Astrocyte (in vitro differentiated cells and primary cell): ENCODE data around the gene CD58. TPM values are rescaled to one million over a fixed set of nuclear protein-coding genes. Genes with fewer than 3 reads are reported as not detected.

ENCODE experiments used
- DNase-seq: peaks from one replicate; pipeline ENCODE4 v3.0.0-alpha.2; 2010; ENCODE audit warnings: low read depth
- FAIRE-seq: peaks from 2 replicates; lab custom pipeline; 2011; peaks lifted over from hg19 to GRCh38; lab: Jason Lieb, UNC
- H2AFZ ChIP-seq: 2 replicates; pipeline ENCODE4 v1.6.0; 2012; ENCODE audit warnings: low read depth, low read length, inconsistent platforms
- H3K27ac ChIP-seq: 2 replicates; pipeline ENCODE4 v1.5.1; 2011; ENCODE audit warnings: low read depth, low read length, inconsistent platforms
- H3K27me3 ChIP-seq: 2 replicates; pipeline ENCODE4 v1.6.0; 2011; ENCODE audit warnings: low read length, inconsistent platforms; ENCODE audit not compliant: insufficient read depth
- H3K36me3 ChIP-seq: 2 replicates; pipeline ENCODE4 v1.5.1; 2011; ENCODE audit warnings: low read length, inconsistent platforms; ENCODE audit not compliant: insufficient read depth
- H3K4me1 ChIP-seq: 2 replicates; pipeline ENCODE4 v1.5.1; 2011; ENCODE audit warnings: low read length, inconsistent platforms; ENCODE audit not compliant: insufficient read depth
- H3K4me2 ChIP-seq: 2 replicates; pipeline ENCODE4 v1.6.0; 2012; ENCODE audit warnings: low read length, inconsistent platforms
- H3K4me3 ChIP-seq: 2 replicates; pipeline ENCODE4 v1.5.1; 2011; ENCODE audit warnings: low read depth, mild to moderate bottlenecking, low read length, inconsistent platforms; ENCODE audit not compliant: insufficient read depth
- H3K79me2 ChIP-seq: 2 replicates; pipeline ENCODE4 v1.6.0; 2012; ENCODE audit warnings: mild to moderate bottlenecking, low read length, inconsistent platforms; ENCODE audit not compliant: insufficient read depth
- H3K9ac ChIP-seq: 2 replicates; pipeline ENCODE4 v1.6.0; 2012; ENCODE audit warnings: mild to moderate bottlenecking, low read length, inconsistent platforms
- H3K9me3 ChIP-seq: 2 replicates; pipeline ENCODE4 v1.5.1; 2012; ENCODE audit warnings: low read depth, mild to moderate bottlenecking, low read length, inconsistent platforms; ENCODE audit not compliant: insufficient read depth
- H4K20me1 ChIP-seq: 2 replicates; pipeline ENCODE4 v1.6.0; 2012; ENCODE audit warnings: low read length, inconsistent platforms; ENCODE audit not compliant: insufficient read depth
- H3K27ac Mint-ChIP-seq: one replicate; pipeline ENCODE4 v1.8.0; 2021; ENCODE audit warnings: mild to moderate bottlenecking, mixed read lengths; ENCODE audit not compliant: unreplicated experiment
- H3K27me3 Mint-ChIP-seq: one replicate; pipeline ENCODE4 v1.8.0; 2021; ENCODE audit warnings: low read depth, mixed read lengths; ENCODE audit not compliant: unreplicated experiment
- H3K36me3 Mint-ChIP-seq: one replicate; pipeline ENCODE4 v1.8.0; 2021; ENCODE audit warnings: low read depth, mixed read lengths; ENCODE audit not compliant: unreplicated experiment
- H3K4me1 Mint-ChIP-seq: one replicate; pipeline ENCODE4 v1.8.0; 2021; ENCODE audit warnings: low read depth, mixed read lengths; ENCODE audit not compliant: unreplicated experiment
- H3K4me3 Mint-ChIP-seq: one replicate; pipeline ENCODE4 v1.8.0; 2021; ENCODE audit warnings: mild to moderate bottlenecking, moderate library complexity, mixed read lengths; ENCODE audit not compliant: unreplicated experiment
- H3K9me3 Mint-ChIP-seq: one replicate; pipeline ENCODE4 v1.8.0; 2021; ENCODE audit warnings: mild to moderate bottlenecking, mixed read lengths; ENCODE audit not compliant: unreplicated experiment
- EZH2 ChIP-seq: IDR thresholded peaks from 2 replicates; pipeline ENCODE4 v1.6.1; 2012; ENCODE audit warnings: mild to moderate bottlenecking, low read length, inconsistent platforms; ENCODE audit not compliant: insufficient read depth
- total RNA-seq: library from RNA; stranded (reverse); gene quantifications from 2 replicates; pipeline ENCODE4 v1.2.1, GENCODE V29; 2021
- TF ChIP-seq, protein P1 (sequence below): IDR thresholded peaks from 2 replicates; pipeline ENCODE4 v1.5.1; 2011; ENCODE audit warnings: low read depth, mild to moderate bottlenecking, inconsistent platforms, low read length, moderate library complexity; ENCODE audit not compliant: insufficient read depth

CD58 gene
- total RNA-seq, 1 donor from 2014 or later = 13.0 TPM

DNA sequence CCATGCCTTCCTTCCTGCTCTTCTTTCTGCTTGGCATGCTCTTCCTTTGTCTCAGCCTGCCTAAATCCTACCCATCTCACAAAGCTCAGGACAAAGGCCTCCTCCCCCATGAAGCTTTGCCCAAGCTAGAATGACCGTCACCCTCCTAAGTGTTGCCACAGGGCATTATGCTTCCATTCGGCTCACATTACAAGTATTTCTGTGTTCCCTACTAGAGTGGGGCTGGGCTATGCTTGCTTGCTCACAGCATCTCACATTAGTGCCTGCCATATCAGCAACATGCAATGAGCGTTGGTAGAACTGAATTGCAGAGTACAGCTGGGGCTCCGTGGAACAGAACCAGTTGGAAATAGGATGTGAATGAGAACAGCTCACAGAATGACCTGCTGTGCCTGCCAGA is 82.8 kb downstream of the CD58 start:
- Histone ChIP-seq H3K27me3 (peaks cover 3% of the 10 kb centered on the region), H3K27ac (no peak overlapping the region), H3K9me3 (no peaks in the 10 kb centered on the region), H4K20me1 (no peaks in the 10 kb centered on the region), H3K4me1 (peaks cover 30% of the 10 kb centered on the region), H3K79me2 (no peaks in the 10 kb centered on the region), H3K4me2 (no peak overlapping the region), H3K4me3 (no peak overlapping the region), H3K36me3 (no peaks in the 10 kb centered on the region), H3K9ac (no peak overlapping the region), H2AFZ (no peak overlapping the region)
- Mint-ChIP-seq H3K27ac (no peak overlapping the region), H3K27me3 (peaks cover 1% of the 10 kb centered on the region), H3K4me1 (peaks cover 44% of the 10 kb centered on the region), H3K4me3 (no peak overlapping the region), H3K36me3 (no peaks in the 10 kb centered on the region), H3K9me3 (peaks cover 6% of the 10 kb centered on the region)
- TF ChIP-seq, protein P1, sequence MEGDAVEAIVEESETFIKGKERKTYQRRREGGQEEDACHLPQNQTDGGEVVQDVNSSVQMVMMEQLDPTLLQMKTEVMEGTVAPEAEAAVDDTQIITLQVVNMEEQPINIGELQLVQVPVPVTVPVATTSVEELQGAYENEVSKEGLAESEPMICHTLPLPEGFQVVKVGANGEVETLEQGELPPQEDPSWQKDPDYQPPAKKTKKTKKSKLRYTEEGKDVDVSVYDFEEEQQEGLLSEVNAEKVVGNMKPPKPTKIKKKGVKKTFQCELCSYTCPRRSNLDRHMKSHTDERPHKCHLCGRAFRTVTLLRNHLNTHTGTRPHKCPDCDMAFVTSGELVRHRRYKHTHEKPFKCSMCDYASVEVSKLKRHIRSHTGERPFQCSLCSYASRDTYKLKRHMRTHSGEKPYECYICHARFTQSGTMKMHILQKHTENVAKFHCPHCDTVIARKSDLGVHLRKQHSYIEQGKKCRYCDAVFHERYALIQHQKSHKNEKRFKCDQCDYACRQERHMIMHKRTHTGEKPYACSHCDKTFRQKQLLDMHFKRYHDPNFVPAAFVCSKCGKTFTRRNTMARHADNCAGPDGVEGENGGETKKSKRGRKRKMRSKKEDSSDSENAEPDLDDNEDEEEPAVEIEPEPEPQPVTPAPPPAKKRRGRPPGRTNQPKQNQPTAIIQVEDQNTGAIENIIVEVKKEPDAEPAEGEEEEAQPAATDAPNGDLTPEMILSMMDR = no peak
- no peak for TF ChIP-seq EZH2
- FAIRE-seq (no peak), DNase-seq (no peak)

DNA sequence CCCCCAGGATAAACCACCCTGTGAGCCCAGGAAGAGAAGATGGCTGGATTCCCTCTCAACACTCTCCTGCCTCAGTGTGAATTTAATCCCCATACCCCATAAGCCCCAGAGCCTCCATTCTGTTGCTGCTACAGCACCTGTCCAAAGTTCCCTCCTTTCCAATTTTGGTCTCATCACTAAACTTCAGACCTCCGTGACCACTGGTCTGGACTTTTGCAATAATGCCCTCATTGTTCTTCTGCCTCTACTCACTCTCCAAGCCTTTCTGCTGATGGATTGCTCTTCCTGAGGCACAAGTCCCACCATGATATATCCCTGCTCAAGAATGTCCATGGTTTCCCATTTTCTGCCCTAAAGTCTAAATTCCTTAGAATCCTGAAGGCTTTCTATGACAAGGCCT is 83.2 kb downstream of the CD58 start:
- Mint-ChIP-seq H3K9me3 (peaks cover 6% of the 10 kb centered on the region), H3K27me3 (peaks cover 2% of the 10 kb centered on the region), H3K27ac (no peak overlapping the region), H3K4me1 (peaks cover 39% of the 10 kb centered on the region), H3K4me3 (no peak overlapping the region), H3K36me3 (no peaks in the 10 kb centered on the region)
- H3K4me3 ChIP-seq = no peak overlapping the region
- no peak overlapping the region for H3K27ac ChIP-seq
- DNase-seq = no peak
- FAIRE-seq = no peak
- H4K20me1 ChIP-seq = no peaks in the 10 kb centered on the region
- no peak overlapping the region for H3K4me2 ChIP-seq
- TF ChIP-seq EZH2 = no peak
- TF ChIP-seq, protein P1 = no peak
- peaks cover 30% of the 10 kb centered on the region for H3K4me1 ChIP-seq
- H3K79me2 ChIP-seq = no peaks in the 10 kb centered on the region
- no peaks in the 10 kb centered on the region for H3K9me3 ChIP-seq
- no peak overlapping the region for H2AFZ ChIP-seq
- no peak overlapping the region for H3K9ac ChIP-seq
- H3K36me3 ChIP-seq = no peaks in the 10 kb centered on the region
- peaks cover 3% of the 10 kb centered on the region for H3K27me3 ChIP-seq

DNA sequence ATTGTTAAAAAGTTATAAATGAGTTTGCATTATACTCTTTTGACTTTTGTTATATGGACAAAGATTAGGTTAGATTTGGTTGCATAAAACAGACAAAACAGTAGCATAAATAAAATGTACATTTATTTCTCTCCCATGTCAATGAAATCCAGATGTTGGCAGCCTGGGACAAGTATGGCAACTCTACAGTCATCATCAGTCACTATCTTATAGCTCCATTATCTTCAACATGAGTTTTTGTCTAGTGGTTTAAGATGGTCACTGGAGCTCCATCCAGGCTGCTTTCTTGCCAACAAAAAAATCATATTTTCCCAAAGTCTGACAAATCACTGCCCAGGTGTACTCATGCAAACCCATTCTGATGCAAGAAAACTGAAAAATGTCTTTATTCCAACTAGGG is 83.8 kb downstream of the CD58 start:
- H3K79me2 ChIP-seq = no peaks in the 10 kb centered on the region
- peaks cover 34% of the 10 kb centered on the region for H3K4me1 Mint-ChIP-seq
- no peak overlapping the region for H3K27ac ChIP-seq
- DNase-seq (no peak), FAIRE-seq (no peak)
- no peak overlapping the region for H2AFZ ChIP-seq
- H3K4me3 Mint-ChIP-seq = no peak overlapping the region
- no peak overlapping the region for H3K27ac Mint-ChIP-seq
- no peak overlapping the region for H3K4me3 ChIP-seq
- no peak overlapping the region for H3K9ac ChIP-seq
- H3K9me3 Mint-ChIP-seq = peaks cover 6% of the 10 kb centered on the region
- H3K9me3 ChIP-seq = no peaks in the 10 kb centered on the region
- H3K4me1 ChIP-seq = peaks cover 28% of the 10 kb centered on the region
- H3K27me3 Mint-ChIP-seq = peaks cover 2% of the 10 kb centered on the region
- no peaks in the 10 kb centered on the region for H3K36me3 ChIP-seq
- no peak for TF ChIP-seq EZH2
- TF ChIP-seq, protein P1 = no peak
- no peaks in the 10 kb centered on the region for H3K36me3 Mint-ChIP-seq
- peaks cover 3% of the 10 kb centered on the region for H3K27me3 ChIP-seq
- no peaks in the 10 kb centered on the region for H4K20me1 ChIP-seq
- H3K4me2 ChIP-seq = no peak overlapping the region
